Measurements from ENCODE around the gene UNC5A.

DNA sequence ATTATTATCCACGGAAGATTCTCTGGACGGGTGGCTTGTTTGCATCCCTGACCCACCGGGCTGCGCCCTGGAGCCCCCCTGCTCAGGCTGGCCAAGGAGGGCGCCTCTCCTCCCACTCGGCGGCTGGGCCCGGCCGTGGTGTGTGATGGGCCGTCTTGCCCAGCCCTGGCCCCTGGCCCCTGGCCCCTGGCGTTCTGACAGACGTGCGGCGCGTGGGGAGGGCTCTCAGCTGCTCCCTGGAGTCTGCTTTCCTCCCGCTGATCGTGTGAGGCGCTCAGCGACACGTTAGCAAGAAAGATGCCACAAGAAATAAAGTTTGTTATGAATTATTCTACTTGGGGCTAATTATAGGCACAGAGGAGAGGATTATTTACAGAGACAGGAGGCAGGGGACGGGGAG is 33.3 kb downstream of the UNC5A start:
- TF ChIP-seq NANOG (IDR thresholded peaks at IDR 0.05; ENCODE audit: insufficient read depth, low read depth, low read length, poor library complexity, severe bottlenecking) = no peak
- no peak for TF ChIP-seq CTCF (IDR thresholded peaks at IDR 0.05; ENCODE audit: control extremely low read depth in 1 of 3, insufficient read depth in 1 of 3, low read depth in 1 of 3, low read length in 3 of 3)
- TF ChIP-seq TAF1 (IDR thresholded peaks at IDR 0.05; ENCODE audit: low read depth, low read length) = no peak
- no peak for TF ChIP-seq EZH2 (IDR thresholded peaks at IDR 0.05; ENCODE audit: low read depth, low read length, severe bottlenecking)
- TF ChIP-seq POLR2A (IDR thresholded peaks at IDR 0.05; ENCODE audit: control extremely low read depth in 1 of 2, low read depth in 2 of 2, low read length in 2 of 2) = no peak
- no peak for TF ChIP-seq SRF (IDR thresholded peaks at IDR 0.05; ENCODE audit: low read depth, low read length)
- TF ChIP-seq CHD1 (IDR thresholded peaks at IDR 0.05; ENCODE audit: low read depth, low read length) = no peak
- TF ChIP-seq JUND (IDR thresholded peaks at IDR 0.05; ENCODE audit: low read length) = no peak
- TF ChIP-seq EP300 (IDR thresholded peaks at IDR 0.05; ENCODE audit: borderline replicate concordance in 1 of 2, low read depth in 2 of 2, low read length in 2 of 2) = no peak
- no peak for TF ChIP-seq YY1 (IDR thresholded peaks at IDR 0.05; ENCODE audit: low read depth, low read length)

Data from H1 (cell line).